Panc1 (cell line): Measurements from ENCODE around the gene FAM162A. TPM values are rescaled to one million over a fixed set of nuclear protein-coding genes. Genes with fewer than 3 reads are reported as not detected.

Experiments used
- ATAC-seq: fragments of 200-7000 bp; cut with Tn5 transposase; 2 replicates; pipeline ENCODE4 v1.9.1; 2020; ENCODE audit warnings: mild to moderate bottlenecking, moderate library complexity
- BruUV-seq: library from RNA; stranded (reverse); fragments of 400-500 nt; replicated peaks from 2 replicates; lab custom pipeline; 2021; lab: Mats Ljungman, UMichigan
- CTCF ChIA-PET: fragments of 300-600 bp; sonication (Branson Sonifier 250); formaldehyde crosslinking; loops from one replicate; lab custom pipeline; 2022; ENCODE audit warnings: antibody characterized with exemption; lab: Charles Lee
- POLR2A ChIA-PET: fragments of 300-600 bp; sonication (Branson Sonifier 250); formaldehyde crosslinking; loops from one replicate; lab custom pipeline; 2022; ENCODE audit warnings: antibody characterized with exemption; lab: Charles Lee
- DNase-seq: peaks from one replicate; pipeline ENCODE4 v3.0.0-alpha.2; 2010; ENCODE audit warnings: low read depth, low spot score
- H3K27ac ChIP-seq: 2 replicates; pipeline ENCODE4 v1.5.1; 2011; ENCODE audit warnings: mild to moderate bottlenecking, low read length, inconsistent platforms
- H3K27me3 ChIP-seq: fragments of 200-500 bp; sonication (Bioruptor generic); 2 replicates; pipeline ENCODE4 v1.6.0; 2014; ENCODE audit warnings: low read length, inconsistent platforms; ENCODE audit not compliant: control insufficient read depth, insufficient read depth
- H3K36me3 ChIP-seq: fragments of 200-500 bp; sonication (Bioruptor generic); 2 replicates; pipeline ENCODE4 v1.5.1; 2014; ENCODE audit warnings: inconsistent platforms, mild to moderate bottlenecking, low read length, moderate library complexity; ENCODE audit not compliant: control insufficient read depth, insufficient read depth
- H3K4me1 ChIP-seq: 2 replicates; pipeline ENCODE4 v1.5.1; 2011; ENCODE audit warnings: inconsistent platforms, mild to moderate bottlenecking, low read length, moderate library complexity; ENCODE audit not compliant: control insufficient read depth, insufficient read depth
- H3K4me3 ChIP-seq, 2 experiments: 2 replicates each; pipeline ENCODE4 v1.5.1; 2011 to 2012; ENCODE audit warnings: low read depth in 2 of 2, low read length in 2 of 2, mild to moderate bottlenecking in 2 of 2, inconsistent platforms in 1 of 2, moderate library complexity in 1 of 2
- H3K9me3 ChIP-seq: fragments of 200-500 bp; sonication (Bioruptor generic); 2 replicates; pipeline ENCODE4 v1.5.1; 2014; ENCODE audit warnings: low read depth, mild to moderate bottlenecking, inconsistent platforms, low read length, moderate library complexity; ENCODE audit not compliant: control insufficient read depth, insufficient read depth
- CTCF ChIP-seq: fragments of 450-650 bp; IDR thresholded peaks from 2 replicates; pipeline ENCODE4 v1.5.1; 2017; ENCODE audit warnings: mild to moderate bottlenecking
- POLR2AphosphoS5 ChIP-seq: IDR thresholded peaks from 2 replicates; pipeline ENCODE4 v1.6.1; 2012; ENCODE audit warnings: mild to moderate bottlenecking, low read depth, low read length, moderate library complexity
- REST ChIP-seq, 2 experiments: IDR thresholded peaks; 2 replicates each; pipeline ENCODE4 v1.6.1; 2011 to 2012; ENCODE audit warnings: low read depth in 2 of 2, control low read depth in 1 of 2, low read length in 1 of 2, mild to moderate bottlenecking in 1 of 2, moderate library complexity in 1 of 2; ENCODE audit not compliant: insufficient read depth in 1 of 2
- SIN3A ChIP-seq: IDR thresholded peaks from 2 replicates; pipeline ENCODE4 v1.6.1; 2012; ENCODE audit warnings: low read depth, mild to moderate bottlenecking, low read length, moderate library complexity, borderline replicate concordance; ENCODE audit not compliant: insufficient read depth
- TCF7L2 ChIP-seq: IDR thresholded peaks from 2 replicates; pipeline ENCODE4 v1.6.1; 2011; ENCODE audit warnings: mild to moderate bottlenecking, low read depth, low read length, inconsistent platforms
- in situ Hi-C: cut with HindIII; loops from 2 replicates; pipeline ENCODE4 v1.10.0; 2016; ENCODE audit warnings: low sequenced_read_pairs, low pct_unique_long_range_greater_than_20kb
- intact Hi-C: fragments of 100-400 bp; cut with micrococcal nuclease; formaldehyde crosslinking; loops from one replicate; pipeline ENCODE4 v1.10.0; 2022; ENCODE audit not compliant: unreplicated experiment
- total RNA-seq: library from RNA; stranded (reverse); gene quantifications from one replicate; pipeline ENCODE4 v1.2.1, GENCODE V29; 2021; ENCODE audit not compliant: unreplicated experiment

The FAM162A gene
- total RNA-seq, 1 experiment from 2014 or later, result 59.6 TPM

GRCh38 chr3:122357828-122358702 lies 25.9 kb upstream of the FAM162A start:
- BruUV-seq, result no TSS peak
- DNase-seq, result no peak
- Histone ChIP-seq H3K4me1 (peaks cover 4% of the 10 kb centered on the region; the same call in 1 of the 2 replicates), H3K4me3 (no peak overlapping the region), H3K9me3 (no peaks in the 10 kb centered on the region), H3K36me3 (peaks cover 11% of the 10 kb centered on the region), H3K27me3 (no peaks in the 10 kb centered on the region), H3K27ac (no peak overlapping the region)
- CTCF ChIA-PET, result interaction anchor here (0.6 to 2.0 kb wide), 2 partner anchors 52 to 256 kb away, joined by 3 to 9 read pairs; no protein-coding TSS in a partner anchor
- intact Hi-C loops, result loop anchor here (2.0 kb wide), 1 partner anchor 51 kb away; no protein-coding TSS in a partner anchor
- POLR2A ChIA-PET, result no interaction called here
- no peak for ATAC-seq
- no peak for TF ChIP-seq REST (IDR thresholded peaks at IDR 0.05; ENCODE audit: insufficient read depth in 1 of 2, low read depth in 2 of 2, low read length in 1 of 2)
- no peak for TF ChIP-seq SIN3A
- TF ChIP-seq TCF7L2, result no peak
- no peak for TF ChIP-seq POLR2AphosphoS5
- no peak for TF ChIP-seq CTCF
- in situ Hi-C loops, result no loop called here

DNA sequence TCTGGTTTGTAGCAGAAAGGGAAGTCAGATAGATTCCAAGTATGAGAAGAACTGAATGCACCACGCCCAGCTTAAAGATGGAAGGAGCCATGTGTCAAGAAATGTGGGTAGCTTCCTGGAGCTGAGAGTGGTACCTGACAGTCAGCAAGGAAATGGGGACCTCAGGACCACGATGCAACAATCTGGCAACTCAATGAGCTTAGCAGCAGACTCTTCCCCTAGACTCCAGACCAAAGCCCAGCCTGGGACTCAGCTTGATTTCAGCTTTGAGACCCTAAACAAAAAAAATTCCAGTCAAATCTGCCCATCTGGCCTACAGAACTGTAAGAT lies 25.3 kb upstream of the FAM162A start:
- ATAC-seq (no peak), DNase-seq (no peak)
- Histone ChIP-seq H3K36me3 (peaks cover 13% of the 10 kb centered on the region), H3K27ac (no peak overlapping the region), H3K27me3 (no peaks in the 10 kb centered on the region), H3K4me1 (peaks cover 10% of the 10 kb centered on the region; the same call in 1 of the 2 replicates), H3K9me3 (no peaks in the 10 kb centered on the region), H3K4me3 (no peak overlapping the region)
- ChIA-PET POLR2A (no interaction called here), CTCF (no interaction called here)
- in situ Hi-C loops (no loop called here), intact Hi-C loops (no loop called here)
- BruUV-seq, result no TSS peak
- TF ChIP-seq SIN3A (no peak), CTCF (no peak), REST (IDR thresholded peaks at IDR 0.05; ENCODE audit: insufficient read depth in 1 of 2, low read depth in 2 of 2, low read length in 1 of 2) (no peak), TCF7L2 (no peak), POLR2AphosphoS5 (no peak)
